Duodenal mucosa (tissue), 2 donors: ENCODE measurements around the gene CACNB4.
"Not testable (repeated sequence)": the region's sequence is repeated elsewhere in the genome, so short reads cannot be mapped to it uniquely, and the experiment has no call there.

Experiments
- H3K27ac ChIP-seq: one replicate; pipeline ENCODE4 v1.7.0; 2013; ENCODE audit warnings: low read depth, low read length
- H3K27me3 ChIP-seq, 2 donors: one replicate each; pipeline ENCODE4 v1.7.0; 2013; ENCODE audit warnings: low read length in 2 of 2, control low read depth in 1 of 2; ENCODE audit not compliant: insufficient read depth in 2 of 2, control insufficient read depth in 1 of 2
- H3K36me3 ChIP-seq, 2 donors: one replicate each; pipeline ENCODE4 v1.7.0; 2013; ENCODE audit warnings: low read length in 2 of 2, control low read depth in 1 of 2; ENCODE audit not compliant: insufficient read depth in 2 of 2, control insufficient read depth in 1 of 2
- H3K4me1 ChIP-seq, 2 donors: one replicate each; pipeline ENCODE4 v1.7.0; 2013; ENCODE audit warnings: low read length in 2 of 2, control low read depth in 1 of 2; ENCODE audit not compliant: insufficient read depth in 2 of 2, control insufficient read depth in 1 of 2
- H3K4me3 ChIP-seq, 2 donors: one replicate each; pipeline ENCODE4 v1.7.0; 2013; ENCODE audit warnings: low read length in 2 of 2, low read depth in 1 of 2
- H3K9ac ChIP-seq, 2 donors: one replicate each; pipeline ENCODE4 v1.7.0; 2013; ENCODE audit warnings: low read length in 2 of 2, low read depth in 1 of 2
- H3K9me3 ChIP-seq, 2 donors: one replicate each; pipeline ENCODE4 v1.7.0; 2013; ENCODE audit warnings: low read length in 2 of 2, control low read depth in 1 of 2; ENCODE audit not compliant: control insufficient read depth in 1 of 2

The CACNB4 gene

GRCh38 chr2:152098496-152099366 is at the start of gene CACNB4:
Gene CACNB4, minus strand, starts transcription at chr2:152099044.
- H3K36me3 ChIP-seq, result no peaks in the 10 kb centered on the region
- peaks cover 8 to 9% of the 10 kb centered on the region in 2 donors for H3K4me1 ChIP-seq
- H3K4me3 ChIP-seq, result peak within 1 kb of the TSS; percentile 58 to 64
- H3K27ac ChIP-seq, result no peak within 1 kb of the TSS
- no peaks in the 10 kb centered on the region for H3K9me3 ChIP-seq
- peaks cover 34 to 58% of the 10 kb centered on the region in 2 donors for H3K27me3 ChIP-seq
- H3K9ac ChIP-seq, result peak within 1 kb of the TSS in 1 of 2 donors; percentile 35

DNA sequence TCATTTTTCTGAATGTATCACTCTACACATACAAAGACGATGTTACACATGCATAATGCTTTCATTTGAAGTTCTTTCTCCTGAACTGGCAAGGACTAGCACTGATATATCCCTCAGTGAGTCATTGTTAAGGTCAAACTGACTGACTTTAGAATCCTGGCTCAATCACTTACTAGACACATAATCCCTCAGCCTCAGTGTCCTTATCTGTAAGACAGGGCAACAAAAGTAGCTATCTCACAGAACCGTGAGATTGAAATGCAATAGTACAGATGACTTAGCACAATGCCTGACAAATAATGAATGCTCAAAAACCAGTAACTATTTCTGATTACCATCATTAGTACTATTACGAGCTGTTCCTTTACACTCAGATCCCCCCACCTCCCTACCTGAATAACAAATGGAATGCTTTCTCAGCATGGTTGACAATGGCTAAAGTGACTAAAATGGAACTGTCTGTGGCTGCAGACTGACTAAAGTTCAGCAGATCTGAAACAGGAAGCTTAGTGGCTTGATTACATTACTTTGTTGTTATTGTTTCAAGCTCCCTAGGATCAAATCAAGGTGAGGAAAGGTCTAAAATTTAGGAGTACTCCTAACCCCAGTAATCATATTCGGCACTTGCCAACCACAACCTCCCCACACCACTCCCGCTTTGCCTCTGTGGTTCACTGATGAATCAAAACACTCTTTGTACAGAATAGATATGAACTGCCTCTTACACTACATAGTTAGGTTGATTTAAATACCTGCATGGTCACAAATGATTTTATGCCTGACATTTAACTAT is 35.8 kb upstream of the CACNB4 start:
- H3K36me3 ChIP-seq, result peaks cover 4 to 8% of the 10 kb centered on the region in 2 donors
- H3K9ac ChIP-seq, result no peak overlapping the region
- H3K27ac ChIP-seq, result no peak overlapping the region
- H3K27me3 ChIP-seq, result no peaks in the 10 kb centered on the region
- peaks cover 9 to 21% of the 10 kb centered on the region in 2 donors for H3K4me1 ChIP-seq
- no peaks in the 10 kb centered on the region for H3K9me3 ChIP-seq
- H3K4me3 ChIP-seq, result no peak overlapping the region

- peaks cover 9 to 21% of the 10 kb centered on the region in 2 donors for H3K4me1 ChIP-seq
These were observed 33.5 kb upstream of the CACNB4 start for GRCh38 chr2:152132306-152132705.

DNA sequence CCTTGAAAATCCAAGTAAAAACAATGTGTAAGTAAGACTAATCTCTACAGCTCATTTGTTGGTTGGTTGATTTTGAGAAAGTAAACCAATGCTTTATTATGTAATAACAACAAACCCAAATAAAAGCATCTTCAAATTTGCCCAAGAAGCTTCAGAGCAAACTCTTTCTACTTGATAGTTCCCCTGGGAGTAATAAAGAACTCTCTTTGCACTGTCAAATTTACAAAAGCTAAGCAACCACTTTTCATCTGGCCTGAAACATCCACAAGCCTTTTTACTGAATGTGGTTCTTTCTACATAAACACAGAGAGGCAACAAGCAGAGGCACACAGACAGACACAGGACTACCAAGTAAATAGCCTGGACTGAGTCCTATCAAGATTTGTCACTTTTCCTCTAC is 28.8 kb upstream of the CACNB4 start:
- Histone ChIP-seq H3K36me3 (peaks cover 4 to 27% of the 10 kb centered on the region in 2 donors), H3K9ac (no peak overlapping the region), H3K27me3 (no peaks in the 10 kb centered on the region), H3K27ac (no peak overlapping the region), H3K4me3 (no peak overlapping the region), H3K4me1 (peaks cover under 1 to 2% of the 10 kb centered on the region in 2 donors), H3K9me3 (no peaks in the 10 kb centered on the region)

More at GRCh38 chr2:152132306-152132705, 33.5 kb upstream of the CACNB4 start:
- no peaks in the 10 kb centered on the region for H3K9me3 ChIP-seq
- no peak overlapping the region for H3K4me3 ChIP-seq
- H3K27ac ChIP-seq, result no peak overlapping the region
- peaks cover 2 to 11% of the 10 kb centered on the region in 2 donors for H3K36me3 ChIP-seq
- H3K27me3 ChIP-seq, result no peaks in the 10 kb centered on the region
- no peak overlapping the region for H3K9ac ChIP-seq

DNA sequence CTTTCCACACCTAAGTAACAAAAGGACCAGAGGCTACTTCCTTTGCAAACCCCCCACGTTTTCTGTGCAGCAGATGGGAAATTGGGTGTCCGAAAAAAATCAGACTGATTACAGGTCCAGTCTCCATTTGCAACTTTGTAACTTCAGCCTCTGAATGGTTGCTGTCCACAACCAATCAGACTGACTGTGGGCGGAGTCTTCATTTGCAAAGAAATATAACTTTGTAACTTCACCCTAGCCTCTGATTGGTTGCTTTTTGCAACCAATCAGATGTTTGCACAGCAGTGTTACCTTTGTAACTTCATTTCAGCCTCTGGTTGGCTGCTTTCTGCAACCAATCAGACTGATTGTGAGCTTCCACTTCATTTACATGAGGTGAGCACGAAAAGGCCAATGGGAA is 27.8 kb upstream of the CACNB4 start:
- Histone ChIP-seq H3K9me3 (no peaks in the 10 kb centered on the region), H3K9ac (no peak overlapping the region), H3K36me3 (peaks cover 4 to 30% of the 10 kb centered on the region in 2 donors), H3K27me3 (no peaks in the 10 kb centered on the region), H3K4me1 (no peaks in the 10 kb centered on the region), H3K4me3 (no peak overlapping the region), H3K27ac (no peak overlapping the region)

DNA sequence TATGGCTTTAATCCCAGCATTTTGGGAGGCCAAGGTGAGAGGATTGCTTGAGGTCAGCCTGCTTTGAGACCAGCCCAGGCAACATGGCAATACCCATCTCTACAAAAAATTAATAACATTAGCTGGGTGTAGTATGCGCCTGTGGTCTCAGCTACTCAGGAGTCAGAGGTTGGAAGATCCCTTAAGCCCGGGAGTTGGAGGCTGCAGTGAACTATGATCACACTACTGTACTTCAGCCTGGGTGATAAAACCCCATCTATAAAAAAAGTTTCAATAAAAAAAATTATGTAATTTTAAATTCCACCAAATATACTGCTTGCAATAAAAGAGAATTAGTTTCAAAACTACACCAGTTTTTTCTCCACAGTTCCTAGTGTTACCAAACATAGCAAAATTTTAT is 23.3 kb upstream of the CACNB4 start:
- no peak overlapping the region for H3K9ac ChIP-seq
- peaks cover 7 to 26% of the 10 kb centered on the region in 2 donors for H3K36me3 ChIP-seq
- no peak overlapping the region for H3K27ac ChIP-seq
- no peak overlapping the region for H3K4me3 ChIP-seq
- no peaks in the 10 kb centered on the region for H3K27me3 ChIP-seq
- no peaks in the 10 kb centered on the region for H3K4me1 ChIP-seq
- no peaks in the 10 kb centered on the region for H3K9me3 ChIP-seq

DNA sequence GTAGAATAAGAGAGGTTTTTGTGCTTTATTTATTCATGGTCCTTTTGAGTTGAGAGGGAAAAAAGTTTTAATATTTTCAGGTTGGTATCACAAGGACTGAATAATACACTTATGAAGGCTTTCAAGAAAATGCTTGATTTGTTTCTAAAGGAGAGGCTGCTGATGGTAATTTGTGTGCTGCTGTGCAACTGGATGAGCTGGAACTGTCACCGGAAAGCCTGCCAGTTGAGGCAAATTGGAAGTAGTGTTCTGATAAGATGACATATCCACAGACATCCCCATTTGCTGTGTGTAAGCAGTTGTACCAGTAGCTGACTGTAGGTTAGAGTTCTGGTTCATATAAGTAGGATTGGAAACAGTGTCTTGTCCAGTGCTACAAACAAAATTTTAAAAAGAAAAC is 21.6 kb upstream of the CACNB4 start:
- H3K9me3 ChIP-seq, result no peaks in the 10 kb centered on the region
- no peaks in the 10 kb centered on the region for H3K27me3 ChIP-seq
- no peaks in the 10 kb centered on the region for H3K4me1 ChIP-seq
- H3K27ac ChIP-seq, result no peak overlapping the region
- H3K9ac ChIP-seq, result no peak overlapping the region
- H3K4me3 ChIP-seq, result no peak overlapping the region
- peaks cover 6 to 30% of the 10 kb centered on the region in 2 donors for H3K36me3 ChIP-seq

DNA sequence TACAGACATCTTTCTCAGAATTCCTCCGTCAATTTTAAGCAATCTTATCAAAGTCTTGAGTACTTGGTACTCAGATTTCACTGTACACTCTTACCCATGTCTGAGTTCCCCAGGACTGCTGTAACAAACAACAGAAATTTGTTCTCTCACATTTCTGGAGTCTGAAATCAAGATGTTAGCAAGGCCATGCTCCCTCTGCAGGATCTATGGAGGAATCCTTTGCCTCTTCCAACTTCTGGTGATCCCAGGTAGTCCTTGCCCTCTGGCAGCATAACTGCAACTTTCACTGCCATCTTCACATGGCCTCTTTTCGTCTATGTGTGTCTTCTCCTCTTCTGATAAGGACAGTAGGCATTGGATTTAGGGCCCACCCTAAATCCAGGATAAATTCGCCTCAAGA is 17.1 kb upstream of the CACNB4 start:
- no peak overlapping the region for H3K4me3 ChIP-seq
- H3K4me1 ChIP-seq, result no peaks in the 10 kb centered on the region
- H3K36me3 ChIP-seq, result peaks cover 3 to 11% of the 10 kb centered on the region in 2 donors
- no peaks in the 10 kb centered on the region for H3K27me3 ChIP-seq
- no peaks in the 10 kb centered on the region for H3K9me3 ChIP-seq
- H3K9ac ChIP-seq, result no peak overlapping the region
- no peak overlapping the region for H3K27ac ChIP-seq

DNA sequence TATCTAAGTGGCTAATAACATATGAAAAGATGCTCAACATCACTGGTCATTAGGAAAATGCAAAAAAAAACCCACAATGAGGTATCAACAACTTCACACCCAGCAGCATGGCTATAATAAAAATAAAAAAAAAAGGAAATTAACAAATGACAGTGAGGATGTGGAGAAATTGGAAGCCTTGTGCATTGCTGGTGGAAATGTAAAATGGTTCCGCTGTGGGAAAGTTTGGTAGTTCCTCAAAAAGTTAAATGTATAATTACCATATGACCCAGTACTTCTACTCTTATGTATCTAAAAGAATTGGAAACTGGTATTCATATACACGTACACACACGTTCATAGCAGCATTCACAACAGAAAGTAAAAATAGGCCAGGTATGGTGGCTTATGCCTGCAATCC is 15.5 kb upstream of the CACNB4 start:
- peaks cover 1 to 9% of the 10 kb centered on the region in 2 donors for H3K36me3 ChIP-seq
- H3K9me3 ChIP-seq, result no peaks in the 10 kb centered on the region
- no peaks in the 10 kb centered on the region for H3K4me1 ChIP-seq
- no peak overlapping the region for H3K27ac ChIP-seq
- no peak overlapping the region for H3K9ac ChIP-seq
- no peak overlapping the region for H3K4me3 ChIP-seq
- no peaks in the 10 kb centered on the region for H3K27me3 ChIP-seq

GRCh38 chr2:152107140-152107539 is 8.3 kb upstream of the CACNB4 start:
- H3K27ac ChIP-seq, H3K27me3 ChIP-seq, H3K36me3 ChIP-seq: not testable (repeated sequence)

More at GRCh38 chr2:152107140-152107539, 8.3 kb upstream of the CACNB4 start:
- H3K9ac ChIP-seq, H3K4me3 ChIP-seq, H3K4me1 ChIP-seq, H3K9me3 ChIP-seq: not testable (repeated sequence)
